ENCODE measurements around the gene LRRC27. TPM values are rescaled to one million over a fixed set of nuclear protein-coding genes. Genes with fewer than 3 reads are reported as not detected.

The LRRC27 gene
- total RNA-seq, 1 experiment from 2014 or later = 5.6 TPM

DNA sequence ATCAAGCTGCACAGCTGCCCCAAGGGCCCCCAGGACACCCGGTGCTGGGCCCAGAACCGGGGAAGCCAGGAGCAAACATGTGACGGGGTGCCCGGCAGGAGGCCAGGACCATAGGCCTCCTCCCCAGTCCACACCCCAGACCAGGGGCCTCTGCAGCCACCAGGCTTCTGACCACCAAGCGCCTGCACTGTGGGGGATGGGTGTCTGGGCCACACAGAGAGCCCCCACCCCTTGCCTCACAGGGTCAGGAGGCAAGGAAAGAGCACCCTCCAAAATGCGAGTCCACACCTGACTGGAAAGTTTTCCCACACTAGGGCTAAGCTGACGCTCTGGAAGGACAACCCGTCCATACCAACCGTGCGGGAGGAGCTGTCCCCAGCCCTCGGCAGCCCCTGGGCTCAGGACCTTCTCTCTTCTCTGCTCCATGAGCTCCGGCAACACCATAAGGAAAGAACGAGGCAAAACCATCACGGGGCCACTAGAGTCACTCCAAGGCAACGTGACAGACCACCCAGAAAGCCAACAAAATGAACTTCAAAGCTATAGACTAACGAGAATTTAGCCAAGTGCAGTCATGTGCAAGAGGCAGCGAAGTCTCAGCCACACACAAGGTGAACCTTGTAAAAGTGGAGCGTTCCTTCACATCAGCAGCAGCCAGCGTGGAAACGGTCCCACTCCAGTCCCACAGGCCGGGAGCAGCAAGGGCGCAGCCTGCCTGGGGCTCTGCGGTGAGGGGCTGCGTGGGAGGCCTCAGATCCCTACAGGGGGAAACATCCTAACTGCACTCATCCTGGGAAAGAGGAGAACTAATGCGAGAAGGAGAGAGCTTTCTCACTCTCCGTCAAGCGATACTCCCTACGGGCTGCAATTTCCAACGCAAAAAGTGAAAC lies 29.3 kb upstream of the LRRC27 start:
- Histone ChIP-seq H3K27me3 (ENCODE audit: low read length) (no peaks in the 10 kb centered on the region), H3K9ac (ENCODE audit: low read length) (no peak overlapping the region), H3K4me2 (ENCODE audit: low read length) (no peak overlapping the region), H3K9me3 (ENCODE audit: low read length) (no peaks in the 10 kb centered on the region), H2AFZ (ENCODE audit: low read length) (no peak overlapping the region), H3K4me3 (ENCODE audit: low read length) (no peak overlapping the region), H3K27ac (ENCODE audit: low read length) (no peak overlapping the region), H4K20me1 (ENCODE audit: low read length) (no peaks in the 10 kb centered on the region), H3K9me2 (replicated peaks; ENCODE audit: low read length) (no peaks in the 10 kb centered on the region), H3K79me2 (ENCODE audit: low read length) (peaks cover 18% of the 10 kb centered on the region; the same call in 1 of the 2 replicates), H3K4me1 (ENCODE audit: insufficient read depth, low read length) (no peaks in the 10 kb centered on the region), H3K36me3 (ENCODE audit: low read depth, low read length) (no peaks in the 10 kb centered on the region), H3F3A (ENCODE audit: low read length, unreplicated experiment) (no peaks in the 10 kb centered on the region)
- ChIA-PET POLR2A (ENCODE audit: unreplicated experiment) (no interaction called here), CTCF (no interaction called here)
- intact Hi-C loops (cut with micrococcal nuclease) = no loop called here
- ATAC-seq (no peak), DNase-seq (no peak)
- no peak for TF ChIP-seq EZH2phosphoT487 (IDR thresholded peaks at IDR 0.05; ENCODE audit: borderline replicate concordance, low read length)
- TF ChIP-seq EZH2 (IDR thresholded peaks at IDR 0.05; ENCODE audit: low read length, unreplicated experiment) = no peak
- TF ChIP-seq, protein P1, sequence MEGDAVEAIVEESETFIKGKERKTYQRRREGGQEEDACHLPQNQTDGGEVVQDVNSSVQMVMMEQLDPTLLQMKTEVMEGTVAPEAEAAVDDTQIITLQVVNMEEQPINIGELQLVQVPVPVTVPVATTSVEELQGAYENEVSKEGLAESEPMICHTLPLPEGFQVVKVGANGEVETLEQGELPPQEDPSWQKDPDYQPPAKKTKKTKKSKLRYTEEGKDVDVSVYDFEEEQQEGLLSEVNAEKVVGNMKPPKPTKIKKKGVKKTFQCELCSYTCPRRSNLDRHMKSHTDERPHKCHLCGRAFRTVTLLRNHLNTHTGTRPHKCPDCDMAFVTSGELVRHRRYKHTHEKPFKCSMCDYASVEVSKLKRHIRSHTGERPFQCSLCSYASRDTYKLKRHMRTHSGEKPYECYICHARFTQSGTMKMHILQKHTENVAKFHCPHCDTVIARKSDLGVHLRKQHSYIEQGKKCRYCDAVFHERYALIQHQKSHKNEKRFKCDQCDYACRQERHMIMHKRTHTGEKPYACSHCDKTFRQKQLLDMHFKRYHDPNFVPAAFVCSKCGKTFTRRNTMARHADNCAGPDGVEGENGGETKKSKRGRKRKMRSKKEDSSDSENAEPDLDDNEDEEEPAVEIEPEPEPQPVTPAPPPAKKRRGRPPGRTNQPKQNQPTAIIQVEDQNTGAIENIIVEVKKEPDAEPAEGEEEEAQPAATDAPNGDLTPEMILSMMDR (conservative IDR thresholded peaks at IDR 0.05; ENCODE audit: low read depth, low read length) = no peak
- BruUV-seq (replicated peaks) = no TSS peak

DNA sequence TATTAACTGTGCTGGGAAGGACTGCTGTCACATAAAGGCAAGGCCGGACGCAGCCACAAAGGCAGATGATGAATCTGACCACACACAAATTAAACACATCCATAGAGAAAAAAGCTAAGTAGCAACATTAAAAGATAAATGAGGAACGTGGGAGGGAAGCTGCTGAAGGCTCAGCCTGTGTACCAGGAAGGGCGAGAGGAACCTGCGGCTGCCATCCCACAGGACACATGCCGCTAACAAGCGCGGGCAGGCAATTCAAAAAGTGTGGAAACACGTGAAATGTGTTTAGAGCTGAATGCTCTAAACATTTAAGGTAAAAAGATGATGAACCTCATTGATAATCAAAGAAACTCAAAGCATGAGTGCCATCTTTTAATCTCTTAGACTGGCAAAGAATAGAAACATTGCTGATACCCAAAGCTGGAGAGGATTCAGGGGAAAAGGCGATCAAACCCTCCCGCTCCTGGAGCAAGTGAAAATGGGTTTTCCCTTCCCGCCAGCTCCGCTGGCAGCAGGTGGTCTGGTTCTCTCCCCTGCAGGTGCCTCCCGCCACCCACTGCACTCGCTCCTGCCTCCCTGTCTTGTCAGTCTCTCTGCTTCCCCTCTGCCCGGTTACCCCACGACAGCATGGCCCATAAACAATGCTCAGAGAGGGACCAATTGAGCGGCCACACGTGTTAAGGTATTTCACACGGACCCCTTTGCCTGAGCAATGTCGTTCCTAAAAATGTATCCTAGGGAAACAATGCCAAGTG lies 28.5 kb upstream of the LRRC27 start:
- intact Hi-C loops (cut with micrococcal nuclease) = no loop called here
- POLR2A ChIA-PET (ENCODE audit: unreplicated experiment) = no interaction called here
- no TSS peak for BruUV-seq (replicated peaks)

More for the DNA sequence above, 28.5 kb upstream of the LRRC27 start:
- CTCF ChIA-PET = no interaction called here
- H3K9ac ChIP-seq (ENCODE audit: low read length) = no peak overlapping the region
- no peaks in the 10 kb centered on the region for H3K9me2 ChIP-seq (replicated peaks; ENCODE audit: low read length)
- no peaks in the 10 kb centered on the region for H3F3A ChIP-seq (ENCODE audit: low read length, unreplicated experiment)
- TF ChIP-seq, protein P1 (conservative IDR thresholded peaks at IDR 0.05; ENCODE audit: low read depth, low read length) = no peak
- TF ChIP-seq EZH2phosphoT487 (IDR thresholded peaks at IDR 0.05; ENCODE audit: borderline replicate concordance, low read length) = no peak
- TF ChIP-seq EZH2 (IDR thresholded peaks at IDR 0.05; ENCODE audit: low read length, unreplicated experiment) = no peak
- DNase-seq = no peak
- no peak for ATAC-seq
- H3K36me3 ChIP-seq (ENCODE audit: low read depth, low read length) = no peaks in the 10 kb centered on the region
- peaks cover under 1% of the 10 kb centered on the region; the same call in 1 of the 2 replicates for H3K4me1 ChIP-seq (ENCODE audit: insufficient read depth, low read length)
- no peaks in the 10 kb centered on the region for H4K20me1 ChIP-seq (ENCODE audit: low read length)
- no peak overlapping the region for H3K4me2 ChIP-seq (ENCODE audit: low read length)
- no peaks in the 10 kb centered on the region for H3K27me3 ChIP-seq (ENCODE audit: low read length)
- H2AFZ ChIP-seq (ENCODE audit: low read length) = no peak overlapping the region
- no peak overlapping the region for H3K4me3 ChIP-seq (ENCODE audit: low read length)
- H3K9me3 ChIP-seq (ENCODE audit: low read length) = no peaks in the 10 kb centered on the region
- H3K27ac ChIP-seq (ENCODE audit: low read length) = no peak overlapping the region
- H3K79me2 ChIP-seq (ENCODE audit: low read length) = peaks cover 18% of the 10 kb centered on the region; the same call in 1 of the 2 replicates
